H1 (cell line): ENCODE measurements around the gene CYP2W1. TPM values are rescaled to one million over a fixed set of nuclear protein-coding genes. Genes with fewer than 3 reads are reported as not detected.

Experiments
- SRF ChIP-seq: IDR thresholded peaks from 2 replicates; pipeline ENCODE4 v1.6.1; 2011; ENCODE audit warnings: mild to moderate bottlenecking, low read depth, low read length, moderate library complexity
- TBP ChIP-seq: IDR thresholded peaks from 2 replicates; pipeline ENCODE4 v1.6.1; 2011; ENCODE audit warnings: low read depth, low read length, improper control_type of control experiment
- YY1 ChIP-seq: IDR thresholded peaks from 2 replicates; pipeline ENCODE4 v1.6.1; 2011; ENCODE audit warnings: low read depth, mild to moderate bottlenecking, low read length
- polyA plus RNA-seq, 7 experiments: library from polyadenylated mRNA; depleted of rRNA in 3 of 7; stranded (reverse) in 5 of 7; unstranded in 2 of 7; fragments of >200 nt in 5 of 7; fragments of 200-250 nt in 2 of 7; gene quantifications; 1 replicate in 5 of 7; 2 replicates in 1 of 7; 4 replicates in 1 of 7; pipeline versions ENCODE4 v1.2.1 to v1.2.3, GENCODE V29; 2011 to 2013; ENCODE audit warnings: missing spikeins in 2 of 7, mixed read lengths in 2 of 7
- total RNA-seq: library from RNA; stranded (reverse); fragmentation: NEBNext Ultra II Directional; extraction: Animal tissue kit (Norgen Biotek cat#: 25700); gene quantifications from 2 replicates; pipeline ENCODE4 v1.2.1, GENCODE V29; 2021
- TF ChIP-seq, protein P1 (sequence below): IDR thresholded peaks from 2 replicates; pipeline ENCODE4 v1.6.1; 2011; ENCODE audit warnings: low read depth, mild to moderate bottlenecking, low read length; ENCODE audit not compliant: insufficient read depth

Gene CYP2W1
- total and polyA plus RNA-seq, 2 of the 8 experiments (the other 6 are each of a cell fraction or from before 2014, with no cell fraction given), result not detected

DNA sequence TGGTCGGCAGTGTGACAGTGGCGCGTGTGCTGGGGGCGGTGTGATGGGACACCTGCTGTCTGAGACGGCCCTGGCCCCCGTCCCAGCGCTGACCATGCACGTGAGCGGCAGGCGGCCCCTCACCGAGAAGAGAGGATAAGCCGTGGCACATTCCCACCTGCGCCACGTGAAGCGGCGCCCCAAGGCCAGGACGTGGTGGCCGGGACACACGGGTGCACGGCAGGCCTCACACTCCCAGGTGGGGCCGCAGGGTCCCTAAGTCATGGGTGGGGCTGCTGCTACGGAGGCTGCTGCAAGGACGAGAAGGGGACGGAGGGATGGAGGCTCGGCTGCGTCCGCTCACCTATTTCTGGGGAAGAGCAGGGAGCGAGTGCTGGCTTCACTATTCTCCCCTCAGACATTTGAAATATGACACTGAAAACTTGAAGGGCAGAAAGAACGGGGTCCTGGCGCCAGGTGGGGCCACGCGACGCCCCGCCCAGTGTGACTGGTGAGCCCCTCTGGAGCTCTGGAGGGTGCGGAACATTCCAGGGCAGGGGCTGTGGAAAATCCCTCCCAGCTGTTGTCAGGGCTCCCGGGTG lies 7.5 kb downstream of the CYP2W1 start (continued):
- TF ChIP-seq TBP (no peak), YY1 (no peak), SRF (no peak)
- TF ChIP-seq, protein P1, sequence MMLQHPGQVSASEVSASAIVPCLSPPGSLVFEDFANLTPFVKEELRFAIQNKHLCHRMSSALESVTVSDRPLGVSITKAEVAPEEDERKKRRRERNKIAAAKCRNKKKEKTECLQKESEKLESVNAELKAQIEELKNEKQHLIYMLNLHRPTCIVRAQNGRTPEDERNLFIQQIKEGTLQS, result no peak
- TF ChIP-seq, all 59 proteins: peak for 0
